Heart left ventricle (tissue), 16 donors: ENCODE measurements around the gene CCDC187. TPM values are rescaled to one million over a fixed set of nuclear protein-coding genes. Genes with fewer than 3 reads are reported as not detected.

Source experiments
- ATAC-seq, 4 donors: fragments of 200-7000 bp; cut with Tn5 transposase; one replicate each; pipeline ENCODE4 v1.9.1; 2020 to 2022; ENCODE audit warnings: moderate library complexity in 4 of 4, mild to moderate bottlenecking in 3 of 4, moderate number of reproducible peaks in 1 of 4
- DNase-seq, 5 donors: peaks; one replicate each; pipeline ENCODE4 v3.0.0-alpha.2; 2020
- H3K27ac ChIP-seq, 12 donors: fragments of 200-600 bp; sonication (generic) in 4 of 12; one replicate each; pipeline versions ENCODE4 v1.5.0 to v1.8.0; 2016 to 2022; ENCODE audit warnings: mild to moderate bottlenecking in 2 of 12
- H3K27me3 ChIP-seq, 9 donors: fragments of 200-600 bp; sonication (generic) in 2 of 9; one replicate each; pipeline versions ENCODE4 v1.5.1 to v1.8.0; 2016 to 2022; ENCODE audit warnings: mild to moderate bottlenecking in 3 of 9
- H3K36me3 ChIP-seq, 9 donors: fragments of 200-600 bp; sonication (generic) in 2 of 9; one replicate each; pipeline versions ENCODE4 v1.5.0 to v1.8.0; 2018 to 2022; ENCODE audit warnings: mild to moderate bottlenecking in 2 of 9
- H3K4me1 ChIP-seq, 12 donors: fragments of 200-600 bp; sonication (generic) in 4 of 12; one replicate each; pipeline versions ENCODE4 v1.5.0 to v1.8.0; 2016 to 2022; ENCODE audit warnings: mild to moderate bottlenecking in 3 of 12
- H3K4me3 ChIP-seq, 12 donors: fragments of 200-600 bp; sonication (generic) in 4 of 12; one replicate each; pipeline versions ENCODE4 v1.5.0 to v1.8.0; 2017 to 2022; ENCODE audit warnings: mild to moderate bottlenecking in 9 of 12, moderate library complexity in 4 of 12
- H3K9me3 ChIP-seq, 12 donors: fragments of 200-600 bp; sonication (generic) in 4 of 12; one replicate each; pipeline versions ENCODE4 v1.5.0 to v1.8.0; 2016 to 2022; ENCODE audit warnings: mild to moderate bottlenecking in 1 of 12
- POLR2A ChIP-seq, 2 donors: fragments of 450-650 bp; IDR thresholded peaks; one replicate each; pipeline ENCODE4 v1.6.1; 2017; ENCODE audit warnings: antibody characterized with exemption in 2 of 2, mild to moderate bottlenecking in 2 of 2, moderate library complexity in 2 of 2
- WGBS, 4 donors: extraction: QIAGEN DNeasy Blood & Tissue Kit in 2 of 4; methylation state at CpG; one replicate each; pipeline versions ENCODE4 v1.1.5 to v1.1.7; 2013 to 2018; 5-methylcytosine and 5-hydroxymethylcytosine counted together
- intact Hi-C, 10 donors: fragments of 100-400 bp; cut with DNase I; formaldehyde crosslinking; loops; one replicate each; pipeline versions ENCODE4 v1.11.1 to v1.14.2; 2022
- polyA plus RNA-seq, 2 donors: library from polyadenylated mRNA; stranded (reverse); fragments of 200-250 nt; gene quantifications; one replicate each; pipeline ENCODE4 v1.2.3, GENCODE V29; 2013
- total RNA-seq, 9 donors: library from RNA; depleted of rRNA in 2 of 9; stranded (reverse); fragments of >200 nt in 2 of 9; fragmentation: NEBNext Ultra II Directional in 3 of 9; extraction: Animal tissue kit (Norgen Biotek cat#: 25700) in 3 of 9; gene quantifications; one replicate each; pipeline versions ENCODE4 v1.1.0 to v1.2.4, GENCODE V29; 2016 to 2023
- TF ChIP-seq, protein P1 (sequence below), 12 donors: fragments of 200-600 bp; sonication (generic) in 4 of 12; IDR thresholded peaks; one replicate each; pipeline versions ENCODE4 v1.5.0 to v1.8.0; 2018 to 2022; ENCODE audit warnings: antibody characterized with exemption in 12 of 12, mild to moderate bottlenecking in 5 of 12
- donor health status: ischemic (EF 13 %, LVEDD 7.1; RV severe dilation, severe dysfunction).
- donor health status: healthy with polysubstance abuse.
- donor health status: DM: no; HTN: yes; CAD: no.
- donor health status: DM: no; HTN: no; CAD: no.
- donor health status: ischemic (EF 25% LVEDD 6.9; RV normal size, moderate dysfunction).
- donor health status: ischemic (EF 25% LVEDD 5.7; RV mildly dilated, moderate dysfunction).
- donor health status: healthy.
- donor health status: DM: yes; HTN: yes; CAD: no.
- donor health status: ischemic (EF 35%, LVEDD 5.7; RV mildly dilated, moderate dysfunction).
- donor health status: nonischemic (EF 11% LVEDD 7.7; RV severe dilation, severe dysfunction).
- donor health status: DM: yes; HTN: yes; CAD: no.
- donor health status: PGD.
- donor health status: ischemic (EF 29% LVEDD 5.4; RV normal size, mild dysfunction).
- donor health status: nonischemic (EF 23%, LVEDD 6.1; RV moderate dilation, normal function).

CCDC187 gene
- total and polyA plus RNA-seq, 11 donors, result 0.04 TPM; not detected in 10

DNA sequence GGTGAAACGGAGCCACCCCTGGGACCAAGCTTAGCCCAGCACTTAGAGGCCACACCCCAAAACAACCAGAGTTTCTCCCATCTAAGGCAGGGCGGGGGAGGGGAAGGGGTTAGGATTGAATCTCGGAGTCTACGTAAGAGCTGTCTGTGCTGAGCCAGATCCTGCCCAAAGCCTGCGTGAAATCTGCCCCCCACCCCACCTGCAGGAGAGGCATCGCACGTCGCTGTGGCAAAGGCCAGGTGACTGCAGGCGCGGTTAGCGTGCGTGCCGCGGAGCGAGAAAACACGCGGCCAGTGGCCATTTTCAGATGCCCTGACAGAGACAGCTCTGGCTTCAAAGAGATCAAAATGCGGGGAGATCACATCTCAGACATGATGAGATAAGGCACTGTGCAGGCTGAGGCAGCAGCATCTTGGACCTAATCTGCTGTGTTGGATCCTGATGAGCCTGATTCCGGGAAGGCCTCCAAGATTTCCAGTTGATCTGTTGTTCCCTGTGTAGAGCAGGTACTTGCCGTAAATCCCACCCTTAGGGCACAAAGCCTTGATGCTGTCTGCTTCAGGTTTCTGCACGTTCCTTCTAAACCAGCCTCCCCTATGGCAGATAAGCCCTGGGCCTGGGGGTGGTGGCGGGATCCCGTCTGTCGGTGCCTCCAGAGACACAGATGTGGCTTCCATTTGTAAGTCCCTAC is 55.8 kb downstream of the CCDC187 start:
- intact Hi-C loops, result loop anchor here in 1 of 10 donors (10.0 kb wide), 1 partner anchor 283 kb away; the partner anchor contains the start of gene UBAC1
- H3K4me3 ChIP-seq, result no peak overlapping the region
- no peak overlapping the region for H3K27ac ChIP-seq
- peaks cover 2 to 21% (median 13%) of the 10 kb centered on the region in 12 donors for H3K4me1 ChIP-seq
- TF ChIP-seq, protein P1, sequence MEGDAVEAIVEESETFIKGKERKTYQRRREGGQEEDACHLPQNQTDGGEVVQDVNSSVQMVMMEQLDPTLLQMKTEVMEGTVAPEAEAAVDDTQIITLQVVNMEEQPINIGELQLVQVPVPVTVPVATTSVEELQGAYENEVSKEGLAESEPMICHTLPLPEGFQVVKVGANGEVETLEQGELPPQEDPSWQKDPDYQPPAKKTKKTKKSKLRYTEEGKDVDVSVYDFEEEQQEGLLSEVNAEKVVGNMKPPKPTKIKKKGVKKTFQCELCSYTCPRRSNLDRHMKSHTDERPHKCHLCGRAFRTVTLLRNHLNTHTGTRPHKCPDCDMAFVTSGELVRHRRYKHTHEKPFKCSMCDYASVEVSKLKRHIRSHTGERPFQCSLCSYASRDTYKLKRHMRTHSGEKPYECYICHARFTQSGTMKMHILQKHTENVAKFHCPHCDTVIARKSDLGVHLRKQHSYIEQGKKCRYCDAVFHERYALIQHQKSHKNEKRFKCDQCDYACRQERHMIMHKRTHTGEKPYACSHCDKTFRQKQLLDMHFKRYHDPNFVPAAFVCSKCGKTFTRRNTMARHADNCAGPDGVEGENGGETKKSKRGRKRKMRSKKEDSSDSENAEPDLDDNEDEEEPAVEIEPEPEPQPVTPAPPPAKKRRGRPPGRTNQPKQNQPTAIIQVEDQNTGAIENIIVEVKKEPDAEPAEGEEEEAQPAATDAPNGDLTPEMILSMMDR (IDR thresholded peaks at IDR 0.05), result no peak
- TF ChIP-seq POLR2A (IDR thresholded peaks at IDR 0.05), result no peak
- ATAC-seq, result no peak
- no peaks in the 10 kb centered on the region for H3K36me3 ChIP-seq
- H3K9me3 ChIP-seq, result no peaks in the 10 kb centered on the region
- no peaks in the 10 kb centered on the region for H3K27me3 ChIP-seq
- WGBS, 4 donors, result 77 to 81% (median 79%) methylated on average over 24 of the region's 24 CpGs
- no peak for DNase-seq

GRCh38 chr9:136247551-136247916 is 56.4 kb downstream of the CCDC187 start:
- Histone ChIP-seq H3K27me3 (no peaks in the 10 kb centered on the region), H3K9me3 (no peaks in the 10 kb centered on the region), H3K27ac (no peak overlapping the region), H3K4me1 (peaks cover 2 to 26% (median 13%) of the 10 kb centered on the region in 12 donors), H3K36me3 (no peaks in the 10 kb centered on the region), H3K4me3 (no peak overlapping the region)
- intact Hi-C loops, result loop anchor here in 1 of 10 donors (10.0 kb wide), 1 partner anchor 283 kb away; the partner anchor contains the start of gene UBAC1
- no peak for DNase-seq
- no peak for ATAC-seq
- WGBS, 4 donors, result 47 to 50% (median 48%) methylated on average over 8 to 9 of the region's 9 CpGs
- TF ChIP-seq, protein P1 (IDR thresholded peaks at IDR 0.05), result no peak
- TF ChIP-seq POLR2A (IDR thresholded peaks at IDR 0.05), result no peak

- H3K27ac ChIP-seq, result no peak overlapping the region
- peaks cover 2 to 30% (median 15%) of the 10 kb centered on the region in 12 donors for H3K4me1 ChIP-seq
- no peak for DNase-seq
- H3K36me3 ChIP-seq, result no peaks in the 10 kb centered on the region
- no peaks in the 10 kb centered on the region for H3K27me3 ChIP-seq
- TF ChIP-seq POLR2A (IDR thresholded peaks at IDR 0.05), result no peak
- TF ChIP-seq, protein P1 (IDR thresholded peaks at IDR 0.05), result no peak
- intact Hi-C loops, result loop anchor here in 1 of 10 donors (10.0 kb wide), 1 partner anchor 282 kb away; the partner anchor contains the start of gene UBAC1
- no peak overlapping the region for H3K4me3 ChIP-seq
- ATAC-seq, result no peak
- 60 to 71% (median 66%) methylated on average over 26 of the region's 26 CpGs for WGBS, 4 donors
- no peaks in the 10 kb centered on the region for H3K9me3 ChIP-seq
Measured at GRCh38 chr9:136246849-136247550, 56.9 kb downstream of the CCDC187 start.
